ENCODE measurements around the gene CCDC15. TPM values are rescaled to one million over a fixed set of nuclear protein-coding genes. Genes with fewer than 3 reads are reported as not detected.

CCDC15 gene
- total RNA-seq, 3 donors from 2014 or later, result 0.73 to 1.8 (median 1.6) TPM

GRCh38 chr11:124983674-124984511 is 29.9 kb downstream of the CCDC15 start:
- Histone ChIP-seq H3K4me3 (no peak overlapping the region), H3K4me1 (ENCODE audit: low read depth) (no peaks in the 10 kb centered on the region), H3K9me3 (peaks cover 9% of the 10 kb centered on the region), H3K36me3 (ENCODE audit: low read depth) (no peaks in the 10 kb centered on the region)
- TF ChIP-seq CTCF (IDR thresholded peaks at IDR 0.05), result no peak
- intact Hi-C loops (cut with DNase I, micrococcal nuclease), result no loop called here
- DNase-seq, result peak in 1 of 3 donors; percentile 25
- ATAC-seq, result no peak

DNA sequence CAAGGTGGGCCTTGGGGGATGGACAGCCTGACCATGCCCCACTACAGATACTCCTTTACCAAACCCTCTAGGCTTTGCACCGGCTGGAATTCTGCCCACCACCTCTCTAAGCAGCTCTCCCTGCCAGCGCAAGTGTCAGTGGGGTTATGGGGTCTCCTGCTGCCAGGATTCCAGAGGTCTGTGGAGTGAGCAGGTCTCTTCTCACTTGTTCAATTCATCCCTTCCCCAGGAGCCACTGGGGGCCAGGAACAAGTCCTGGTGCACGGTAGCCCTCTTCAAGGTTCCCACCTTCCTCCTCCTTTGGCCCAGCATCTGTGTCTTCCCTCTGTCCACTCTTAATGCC is 30.5 kb downstream of the CCDC15 start:
- Histone ChIP-seq H3K36me3 (ENCODE audit: low read depth) (no peaks in the 10 kb centered on the region), H3K4me3 (no peak overlapping the region), H3K4me1 (ENCODE audit: low read depth) (no peaks in the 10 kb centered on the region), H3K9me3 (peaks cover 9% of the 10 kb centered on the region)
- no peak for TF ChIP-seq CTCF (IDR thresholded peaks at IDR 0.05)
- ATAC-seq, result no peak
- intact Hi-C loops (cut with DNase I, micrococcal nuclease), result no loop called here
- no peak for DNase-seq

DNA sequence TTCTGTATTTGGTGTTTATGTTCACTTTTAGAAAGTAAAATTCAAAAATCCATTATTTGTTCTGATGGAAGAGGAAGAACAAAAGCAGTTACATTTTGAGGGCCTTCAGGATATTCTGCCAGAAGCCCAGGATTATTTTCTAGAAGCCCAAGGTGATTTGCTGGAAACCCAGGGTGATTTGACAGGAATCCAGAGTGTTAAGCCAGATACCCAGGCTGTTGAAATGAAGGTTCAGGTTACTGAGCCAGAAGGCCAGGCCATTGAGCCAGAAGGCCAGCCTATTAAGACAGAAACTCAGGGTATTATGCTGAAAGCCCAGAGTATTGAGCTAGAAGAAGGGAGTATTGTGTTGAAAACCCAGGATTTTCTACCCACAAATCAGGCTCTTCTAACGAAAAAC is 33.1 kb downstream of the CCDC15 start:
- H3K4me3 ChIP-seq, result no peak overlapping the region
- intact Hi-C loops (cut with DNase I, micrococcal nuclease), result no loop called here
- H3K4me1 ChIP-seq (ENCODE audit: low read depth), result no peaks in the 10 kb centered on the region
- DNase-seq, result no peak
- peaks cover 4% of the 10 kb centered on the region for H3K9me3 ChIP-seq
- TF ChIP-seq CTCF (IDR thresholded peaks at IDR 0.05), result no peak
- H3K36me3 ChIP-seq (ENCODE audit: low read depth), result no peaks in the 10 kb centered on the region
- ATAC-seq, result no peak

DNA sequence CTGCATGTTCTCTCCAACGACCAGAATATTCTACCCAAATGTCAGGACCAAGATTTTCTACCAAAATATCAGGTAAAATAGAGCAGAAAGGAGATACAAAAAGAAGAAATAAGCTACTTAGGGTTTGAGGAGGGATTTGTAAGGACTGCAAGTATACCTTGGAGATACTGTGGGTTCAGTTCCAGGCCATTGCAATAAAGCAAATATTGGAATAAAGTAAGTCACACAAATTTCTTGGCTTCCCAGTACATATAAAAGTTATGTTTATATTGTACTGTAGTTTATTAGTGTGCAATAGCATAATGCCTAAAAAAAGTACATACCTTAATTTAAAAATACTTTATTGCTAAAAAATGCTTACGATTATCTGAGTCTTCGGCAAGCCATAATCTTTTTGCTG is 34.1 kb downstream of the CCDC15 start:
- Histone ChIP-seq H3K9me3 (no peaks in the 10 kb centered on the region), H3K36me3 (ENCODE audit: low read depth) (no peaks in the 10 kb centered on the region), H3K4me1 (ENCODE audit: low read depth) (no peaks in the 10 kb centered on the region), H3K4me3 (no peak overlapping the region)
- no peak for TF ChIP-seq CTCF (IDR thresholded peaks at IDR 0.05)
- intact Hi-C loops (cut with DNase I, micrococcal nuclease), result no loop called here
- DNase-seq, result no peak
- ATAC-seq, result no peak

- ATAC-seq (no peak), DNase-seq (no peak)
- TF ChIP-seq CTCF (IDR thresholded peaks at IDR 0.05), result no peak
- Histone ChIP-seq H3K36me3 (ENCODE audit: low read depth) (no peaks in the 10 kb centered on the region), H3K9me3 (no peaks in the 10 kb centered on the region), H3K4me1 (ENCODE audit: low read depth) (no peaks in the 10 kb centered on the region), H3K4me3 (no peak overlapping the region)
- intact Hi-C loops (cut with DNase I, micrococcal nuclease), result no loop called here
Observed at GRCh38 chr11:125001079-125001778, 47.2 kb downstream of the CCDC15 start.
